HG02885 (cell line): ENCODE data around the gene ABHD3.
A peak's percentile ranks its signal among the peaks of the same experiment; 100 is the strongest.
"Not testable (repeated sequence)": the region's sequence is repeated elsewhere in the genome, so short reads cannot be mapped to it uniquely, and the experiment has no call there.

Source experiments
- ATAC-seq: cut with Tn5 transposase; IDR thresholded peaks from one replicate; pipeline ENCODE4 v1.9.1; 2021; ENCODE audit warnings: mild to moderate bottlenecking; ENCODE audit not compliant: unreplicated experiment, poor library complexity

ABHD3 gene

GRCh38 chr18:21704603-21705364 is at the start of gene ABHD3:
Gene ABHD3, minus strand, starts transcription at chr18:21704774. Its CDS starts 109 bp downstream, at chr18:21704665.
- peak; percentile 96 for ATAC-seq

- ATAC-seq: peak; percentile 51
Observed at GRCh38 chr18:21747764-21748693, 43.5 kb upstream of the ABHD3 start.

- ATAC-seq: no peak
Observed at GRCh38 chr18:21747268-21747667, 42.7 kb upstream of the ABHD3 start.

GRCh38 chr18:21745231-21745630 is 40.7 kb upstream of the ABHD3 start:
- ATAC-seq: no peak

GRCh38 chr18:21743166-21743832 is 38.7 kb upstream of the ABHD3 start:
- ATAC-seq: no peak

GRCh38 chr18:21742315-21742687 is 37.7 kb upstream of the ABHD3 start:
- no peak for ATAC-seq

GRCh38 chr18:21741562-21742314 is 37.2 kb upstream of the ABHD3 start:
- ATAC-seq: peak; percentile 11

GRCh38 chr18:21741312-21741561 is 36.7 kb upstream of the ABHD3 start:
- no peak for ATAC-seq

GRCh38 chr18:21740538-21741311 is 36.2 kb upstream of the ABHD3 start, which contains the start of gene MIB1:
Gene MIB1, plus strand, starts transcription at chr18:21740792. Its CDS starts 792 bp downstream, at chr18:21741584.
- peak; percentile 96 for ATAC-seq

GRCh38 chr18:21739604-21740537 is 35.3 kb upstream of the ABHD3 start:
- peak; percentile 13 for ATAC-seq

- ATAC-seq: not testable (repeated sequence)
Observed at GRCh38 chr18:21736926-21737325, 32.4 kb upstream of the ABHD3 start.

GRCh38 chr18:21735452-21736015 is 31.0 kb upstream of the ABHD3 start:
- no peak for ATAC-seq

GRCh38 chr18:21733011-21733410 is 28.4 kb upstream of the ABHD3 start:
- no peak for ATAC-seq

GRCh38 chr18:21727702-21728101 is 23.1 kb upstream of the ABHD3 start:
- no peak for ATAC-seq

GRCh38 chr18:21725201-21725600 is 20.6 kb upstream of the ABHD3 start:
- ATAC-seq: no peak

- no peak for ATAC-seq
Observed at GRCh38 chr18:21722687-21723086, 18.1 kb upstream of the ABHD3 start.

GRCh38 chr18:21714474-21714873 is 9.9 kb upstream of the ABHD3 start:
- no peak for ATAC-seq

GRCh38 chr18:21707130-21707529 is 2.6 kb upstream of the ABHD3 start:
- ATAC-seq: not testable (repeated sequence)
